ENCODE results near the gene HMBS.

GRCh38 chr11:119099711-119100110 is 15.0 kb downstream of the HMBS start:
- TF ChIP-seq POLR2A (IDR thresholded peaks at IDR 0.05; ENCODE audit: low read depth, low read length) (no peak), POLR2AphosphoS5 (IDR thresholded peaks at IDR 0.05; ENCODE audit: low read depth, low read length) (no peak), TAF1 (IDR thresholded peaks at IDR 0.05; ENCODE audit: borderline replicate concordance, low read depth, low read length) (no peak)
